Measurements from ENCODE around the gene ENPP6.

The ENPP6 gene

DNA sequence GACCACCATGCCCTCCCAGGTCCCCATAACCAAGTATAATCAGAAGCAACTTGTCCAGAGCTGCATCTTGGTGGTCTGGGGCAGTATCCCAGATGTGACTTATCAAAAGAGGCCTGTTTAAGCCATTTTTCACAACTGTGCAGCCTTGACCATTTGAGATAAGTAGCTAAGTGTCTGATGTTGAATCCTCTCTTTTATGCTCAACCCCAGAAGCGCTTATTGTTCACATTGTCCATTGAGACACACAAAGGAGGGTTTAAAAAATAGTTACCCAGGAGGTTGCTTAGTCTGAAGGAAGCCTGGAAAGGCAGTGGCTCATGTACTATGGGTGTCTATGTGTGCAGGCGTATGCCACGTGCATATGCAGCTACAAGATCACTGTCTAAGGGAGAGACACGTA is 27.0 kb downstream of the ENPP6 start:
- DNase-seq (ENCODE audit: low spot score), result no peak

DNA sequence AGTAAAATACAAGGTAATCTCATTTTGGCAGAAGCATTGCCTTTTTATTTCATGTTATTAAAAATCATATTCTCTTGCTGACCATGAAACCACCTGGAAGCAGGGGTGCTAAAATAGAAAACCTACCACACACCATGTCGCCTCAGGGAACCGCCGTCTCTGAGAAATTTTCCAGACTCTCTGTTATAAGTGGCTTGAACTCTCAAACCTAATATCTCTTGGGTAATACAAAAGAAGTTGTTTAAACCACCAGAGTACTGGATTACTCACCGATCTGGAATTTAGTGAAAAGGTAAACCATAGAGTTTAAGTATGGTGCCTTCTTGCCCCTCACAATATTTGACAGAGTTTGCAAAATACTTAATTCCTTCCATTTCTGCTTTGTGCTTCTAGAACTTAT is 27.7 kb downstream of the ENPP6 start:
- DNase-seq (ENCODE audit: low spot score), result no peak

DNA sequence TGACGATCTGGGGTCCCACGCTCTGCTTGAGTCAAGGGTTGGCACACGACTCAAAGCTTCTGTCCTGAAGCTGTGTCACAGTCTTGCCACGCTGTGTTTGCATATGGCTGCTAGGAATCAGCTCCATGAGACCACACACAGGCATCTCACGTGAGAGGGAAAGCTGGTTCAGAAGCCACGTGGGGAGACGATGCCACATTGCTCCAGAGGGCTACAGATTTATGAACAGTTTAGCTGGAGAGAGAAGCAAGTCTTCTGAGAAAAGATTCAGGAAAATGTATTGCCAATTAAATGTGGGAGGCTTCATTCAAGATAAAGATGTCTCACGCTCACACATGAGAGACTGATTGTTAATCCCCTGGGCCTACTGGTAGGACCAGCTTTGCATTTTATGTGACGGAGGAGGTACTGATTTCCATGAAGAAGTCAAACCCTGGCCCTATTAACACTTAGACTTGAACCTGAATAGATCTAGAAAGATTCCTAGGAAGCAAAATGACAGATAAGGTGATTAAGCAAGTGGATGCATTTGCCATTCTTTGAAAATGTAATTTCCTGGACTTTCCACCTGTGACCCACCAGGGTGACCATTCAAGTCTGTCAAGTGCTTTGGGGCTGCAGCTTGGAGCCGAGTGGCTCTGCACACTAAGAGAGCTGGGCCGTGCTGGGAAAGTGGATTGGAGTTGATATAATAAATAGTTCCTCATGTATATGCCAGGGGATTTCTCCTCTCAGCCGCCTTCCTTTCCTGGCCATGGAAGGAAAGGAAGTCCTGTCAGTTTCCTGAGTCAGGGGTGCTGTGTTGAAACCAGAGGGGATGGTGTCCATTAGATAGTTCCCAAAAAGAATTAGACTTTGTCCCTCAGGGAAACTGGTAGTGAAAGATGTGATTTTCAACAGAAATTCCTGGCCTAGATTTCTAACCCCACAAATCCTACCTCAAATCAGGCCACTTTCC is 29.0 kb downstream of the ENPP6 start:
- DNase-seq (ENCODE audit: low spot score), result no peak

DNA sequence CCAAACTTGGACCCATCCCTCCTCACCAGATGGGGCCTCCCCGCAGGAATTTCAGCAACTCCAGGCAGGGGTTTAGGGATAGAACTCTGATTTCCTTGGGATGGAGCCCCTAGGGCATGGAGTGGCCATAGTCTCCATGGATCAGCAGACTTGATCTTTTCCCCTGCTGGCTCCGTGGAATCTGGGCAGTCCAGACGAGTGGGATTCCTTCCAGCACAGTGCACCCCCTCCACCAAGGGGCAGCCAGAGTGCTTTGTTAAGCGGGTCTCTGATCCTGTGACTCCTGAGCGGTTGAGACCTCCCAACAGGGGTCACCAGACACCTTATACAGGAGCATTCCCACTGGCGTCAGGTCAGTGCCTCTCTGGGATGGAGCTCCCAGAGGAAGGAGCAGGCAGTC is 40.4 kb downstream of the ENPP6 start:
- no peak for DNase-seq (ENCODE audit: low spot score)

DNA sequence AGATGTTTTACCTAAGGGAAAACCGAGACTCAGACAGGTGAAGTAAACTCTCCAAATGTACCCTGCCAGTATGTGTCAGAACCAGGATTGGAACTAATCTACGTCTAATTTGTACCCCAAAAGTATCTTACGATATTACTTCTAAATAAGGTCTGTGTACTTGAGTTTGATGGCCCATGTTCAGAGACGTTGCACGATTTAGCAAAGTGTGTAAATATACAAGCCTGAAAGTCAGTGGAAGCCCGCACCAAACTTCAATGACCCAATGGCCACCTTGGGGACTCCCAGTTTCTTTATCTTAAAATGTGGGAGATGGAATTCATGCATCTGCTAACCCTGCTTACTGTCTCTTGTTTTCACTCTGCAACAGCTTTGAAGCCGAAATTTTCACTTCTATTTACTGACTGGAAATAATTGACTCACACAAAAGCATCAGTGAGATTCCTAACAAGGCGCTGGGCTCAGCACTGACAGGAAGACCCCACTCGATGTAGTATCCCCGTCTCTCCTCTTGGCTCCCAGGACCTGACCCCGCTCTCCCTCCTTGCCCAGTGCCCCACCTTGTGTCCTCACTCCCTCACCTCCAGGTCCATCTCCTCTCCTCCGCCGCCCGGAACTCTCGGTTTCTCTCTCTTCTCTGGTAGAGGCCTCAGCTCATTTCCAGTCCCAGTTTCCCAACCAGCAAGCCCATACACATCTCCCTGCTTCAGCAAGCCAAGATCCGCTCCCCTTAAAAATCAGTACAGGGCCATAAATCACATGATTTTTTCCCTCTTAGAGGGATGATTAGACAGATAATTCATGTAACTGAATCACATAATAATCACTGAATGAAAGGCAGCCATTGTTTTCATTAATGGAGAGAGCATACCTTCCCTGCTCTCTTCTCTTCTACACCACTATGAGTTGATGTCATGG is 42.8 kb downstream of the ENPP6 start:
- no peak for DNase-seq (ENCODE audit: low spot score)

DNA sequence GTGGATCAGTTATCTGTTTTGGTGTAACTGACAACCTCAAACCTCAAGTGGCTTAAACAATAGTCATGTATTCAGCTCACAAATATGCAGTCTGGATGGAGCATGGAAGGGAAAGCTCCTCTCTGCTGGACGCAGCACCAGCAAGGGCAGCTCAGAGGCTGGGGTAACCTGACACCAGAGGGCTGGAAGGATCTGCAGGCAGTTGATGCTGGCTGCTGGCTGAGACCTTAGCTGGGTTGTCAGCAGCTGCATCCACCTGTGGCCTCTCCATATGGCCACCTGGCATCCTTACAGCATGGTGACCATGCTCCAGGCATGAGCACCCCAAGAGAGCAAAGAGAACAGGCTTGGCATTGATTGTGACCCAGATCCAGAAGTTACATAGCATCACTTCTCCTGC is 46.7 kb downstream of the ENPP6 start:
- DNase-seq (ENCODE audit: low spot score), result peak; percentile 58

DNA sequence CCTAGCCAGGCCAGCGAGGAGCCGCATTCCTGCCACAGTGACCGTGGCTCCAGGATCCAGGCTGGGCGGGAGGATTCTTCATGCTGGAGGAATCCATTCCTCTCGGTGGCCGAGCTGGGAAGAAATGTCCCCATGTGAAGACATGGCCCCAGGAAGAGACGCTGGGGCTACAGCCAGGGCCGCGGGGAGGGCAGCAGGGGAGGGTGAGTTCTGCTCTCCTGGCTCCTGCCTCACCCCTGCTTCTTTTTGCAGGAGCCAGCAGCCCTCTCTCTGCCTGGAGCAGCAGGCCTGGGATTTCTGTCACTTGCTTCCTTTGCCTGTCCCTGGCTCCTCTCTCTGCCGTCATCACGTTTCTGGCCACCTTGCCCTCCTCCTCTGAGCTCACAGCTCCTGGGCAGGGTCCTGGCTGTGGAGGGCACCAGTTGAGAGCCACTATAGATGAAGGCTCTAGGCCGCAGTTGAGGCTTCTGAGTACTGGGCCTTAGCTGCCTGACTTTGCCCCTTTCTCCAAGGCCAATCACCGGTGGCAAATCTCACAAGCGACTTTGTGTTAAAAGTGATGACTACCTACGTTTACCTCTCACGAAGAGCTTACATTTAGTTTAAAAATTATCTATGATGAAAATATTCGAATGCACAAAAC is 48.3 kb downstream of the ENPP6 start:
- DNase-seq (ENCODE audit: low spot score), result no peak

DNA sequence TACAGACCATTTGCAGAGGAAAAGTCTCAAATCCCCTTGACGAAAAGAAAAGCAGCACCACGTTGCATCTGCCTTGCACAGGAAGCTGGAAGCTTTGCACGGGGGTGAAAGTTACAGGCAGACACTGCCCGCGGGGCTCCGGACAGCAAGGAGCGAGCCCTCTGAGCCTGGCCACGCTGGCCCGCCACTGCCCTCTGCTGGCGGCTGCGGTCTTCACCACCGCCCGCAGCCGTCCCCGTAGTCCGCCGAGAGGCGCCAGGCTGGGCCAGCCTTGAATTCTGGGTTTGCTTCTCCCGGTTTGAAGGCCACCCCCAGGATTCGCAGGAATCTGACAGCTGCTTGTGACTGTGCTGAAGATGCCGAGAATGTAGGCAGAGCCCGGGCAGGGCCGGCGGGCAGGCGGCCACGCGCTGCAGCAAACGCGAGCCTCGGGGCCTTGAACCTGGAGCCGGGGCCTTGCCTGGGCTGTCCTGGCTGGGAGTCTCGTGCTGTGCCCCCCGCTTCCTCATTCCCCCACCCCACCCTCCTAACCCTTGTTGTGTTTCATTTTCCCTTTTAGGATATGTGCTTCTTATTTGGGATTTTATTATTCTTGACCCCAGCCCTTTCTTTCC is 49.2 kb downstream of the ENPP6 start:
- peak; percentile 91 for DNase-seq (ENCODE audit: low spot score)

DNA sequence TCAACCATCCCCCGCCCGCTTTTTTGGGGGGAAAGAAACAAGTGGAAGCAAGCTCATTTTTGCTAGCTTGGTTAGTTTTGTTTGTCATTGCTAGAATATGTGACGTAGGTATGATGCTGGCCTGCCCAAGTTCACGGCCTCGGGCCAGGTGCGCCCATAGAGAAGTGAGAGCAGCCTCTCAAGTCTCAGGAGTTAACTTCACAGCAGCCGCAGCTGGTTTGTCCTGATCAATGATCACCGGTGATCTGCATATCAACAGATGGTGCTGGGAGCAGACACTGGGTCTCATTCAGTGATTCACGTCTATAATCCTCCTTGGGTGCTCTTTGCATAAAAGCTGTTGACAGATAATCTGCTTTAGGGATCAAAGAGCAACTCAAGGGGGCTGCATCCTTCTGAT is 50.1 kb downstream of the ENPP6 start:
- no peak for DNase-seq (ENCODE audit: low spot score)

DNA sequence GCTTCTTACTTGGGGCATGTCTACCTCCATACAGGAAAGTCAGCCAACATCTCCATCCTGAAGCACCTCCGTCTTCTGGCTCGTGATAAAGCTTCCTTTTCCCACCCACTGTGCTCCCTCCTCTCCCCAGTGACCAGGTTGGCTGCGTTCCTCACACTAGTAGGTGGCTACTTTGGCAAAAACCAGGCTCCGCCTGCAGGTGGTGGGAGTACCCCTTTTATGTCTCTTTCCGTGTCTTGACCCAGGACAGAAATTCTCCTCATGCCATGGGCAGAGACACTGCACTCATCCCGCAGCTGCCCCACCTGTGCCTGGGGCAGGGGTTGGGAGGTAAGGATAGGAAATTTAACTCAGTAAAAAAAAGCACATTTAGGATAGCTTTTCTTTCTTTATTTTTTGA is 50.9 kb downstream of the ENPP6 start:
- no peak for DNase-seq (ENCODE audit: low spot score)

DNA sequence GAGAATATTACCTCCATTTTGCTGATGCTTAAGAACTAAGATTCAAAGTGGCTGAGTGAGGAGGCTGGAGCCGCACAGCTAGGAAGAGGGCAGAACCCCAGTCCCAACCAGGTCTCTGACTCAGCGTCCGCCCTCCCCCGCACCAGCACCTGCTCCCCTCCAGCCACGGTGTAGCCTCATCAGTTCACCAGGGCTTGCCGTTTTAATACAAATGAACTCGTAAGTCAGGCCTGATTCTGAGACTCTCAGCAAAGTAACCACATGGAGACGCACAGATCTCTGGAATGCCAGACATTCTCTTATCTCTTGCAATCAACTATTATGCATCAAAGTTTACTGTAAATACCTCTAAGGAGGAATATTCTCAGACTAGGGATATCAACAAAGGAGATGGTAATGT is 52.4 kb downstream of the ENPP6 start:
- DNase-seq (ENCODE audit: low spot score), result no peak

DNA sequence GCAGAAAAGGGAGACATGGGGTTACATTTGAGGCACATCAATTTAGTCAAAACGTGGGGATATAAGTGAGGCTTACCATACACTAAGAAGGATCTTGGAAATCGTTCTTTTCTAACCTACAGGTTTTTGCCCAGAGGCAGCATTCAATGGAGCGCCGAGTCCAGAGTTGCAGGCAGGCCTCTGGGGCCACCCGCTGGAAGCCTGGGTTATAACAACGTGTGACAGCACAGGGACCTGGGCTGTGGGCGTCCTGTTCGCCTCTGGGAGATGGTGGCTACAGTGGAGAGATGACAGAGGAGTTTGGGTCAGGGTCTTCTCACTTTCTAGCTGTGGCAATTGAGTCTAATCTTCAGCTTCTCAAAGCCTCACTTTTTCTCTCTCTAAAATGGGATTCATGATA is 53.9 kb downstream of the ENPP6 start:
- peak; percentile 83 for DNase-seq (ENCODE audit: low spot score)

DNA sequence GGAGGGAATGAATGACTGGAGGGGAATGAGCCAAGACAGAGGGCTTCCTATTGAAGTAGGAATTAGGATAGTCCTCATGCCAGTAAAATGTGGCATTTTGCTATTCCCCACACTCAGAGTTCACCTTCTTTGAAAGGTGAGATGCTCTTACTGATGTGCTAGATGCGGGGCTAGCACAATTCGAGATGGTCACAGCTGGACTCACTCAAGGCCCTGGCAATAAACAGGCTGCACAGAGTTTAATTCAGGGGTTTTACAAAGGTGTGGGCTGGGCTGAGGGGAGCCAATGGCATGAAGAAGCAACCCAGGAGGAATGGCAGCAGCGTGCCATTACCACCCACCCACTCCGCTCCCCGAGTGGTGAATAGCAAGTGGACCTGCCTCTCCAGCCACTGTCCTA is 55.1 kb downstream of the ENPP6 start:
- DNase-seq (ENCODE audit: low spot score), result no peak

DNA sequence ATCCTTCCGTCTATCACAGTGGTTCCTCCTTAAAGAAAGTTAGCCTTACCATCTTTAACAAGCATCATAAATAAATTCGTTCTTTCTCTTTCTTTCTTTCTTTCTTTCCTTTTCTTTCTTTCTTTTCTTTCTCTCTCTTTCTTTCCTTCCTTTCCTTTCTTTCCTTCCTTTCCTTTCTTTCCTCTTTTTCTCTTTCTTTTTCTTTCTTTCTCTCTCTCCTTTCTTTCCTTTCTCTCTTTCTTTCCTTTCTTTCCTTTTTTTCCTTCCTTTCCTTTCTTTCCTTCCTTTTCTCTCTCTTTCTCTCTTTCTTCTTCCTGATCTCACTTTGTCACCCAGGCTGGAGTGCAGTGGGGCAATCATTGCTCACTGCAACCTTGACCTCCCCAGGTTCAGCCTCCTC is 60.4 kb downstream of the ENPP6 start:
- no peak for DNase-seq (ENCODE audit: low spot score)

DNA sequence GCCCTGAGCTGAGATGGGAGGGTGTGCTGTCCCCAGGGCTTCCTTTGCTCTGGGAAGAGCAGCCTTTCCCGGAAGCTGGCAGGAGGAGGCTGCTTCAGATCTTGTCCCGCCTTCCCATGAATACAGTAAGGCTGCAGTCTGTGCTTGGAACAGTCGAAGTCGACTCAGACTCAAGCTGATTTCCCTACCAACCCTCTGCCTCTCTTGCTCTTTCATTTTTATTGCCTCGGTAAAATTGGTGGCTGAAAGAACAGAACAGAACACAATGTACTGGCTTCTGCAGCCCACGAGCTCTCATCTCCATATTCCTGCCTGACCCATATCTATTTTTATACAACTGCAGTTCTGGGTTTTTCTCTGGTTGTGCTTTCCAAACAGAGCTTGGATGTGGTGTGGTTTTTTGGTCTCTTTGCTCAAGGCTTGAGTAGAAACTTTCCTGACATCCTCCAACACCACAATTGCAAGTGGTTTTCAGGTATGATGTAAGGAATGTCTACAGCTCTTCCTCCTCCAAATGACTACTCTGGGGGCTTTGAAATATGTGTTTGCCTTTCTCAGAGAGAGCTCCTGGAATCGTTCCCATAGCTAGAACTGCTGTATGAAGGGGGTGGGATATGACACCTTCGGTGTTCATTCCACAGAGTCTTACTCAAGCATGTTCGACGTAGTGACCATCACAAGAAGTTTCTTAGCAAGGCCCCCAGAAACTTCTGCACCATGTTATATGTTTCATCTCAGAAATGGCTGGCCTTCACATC is 61.3 kb downstream of the ENPP6 start:
- no peak for DNase-seq (ENCODE audit: low spot score)

DNA sequence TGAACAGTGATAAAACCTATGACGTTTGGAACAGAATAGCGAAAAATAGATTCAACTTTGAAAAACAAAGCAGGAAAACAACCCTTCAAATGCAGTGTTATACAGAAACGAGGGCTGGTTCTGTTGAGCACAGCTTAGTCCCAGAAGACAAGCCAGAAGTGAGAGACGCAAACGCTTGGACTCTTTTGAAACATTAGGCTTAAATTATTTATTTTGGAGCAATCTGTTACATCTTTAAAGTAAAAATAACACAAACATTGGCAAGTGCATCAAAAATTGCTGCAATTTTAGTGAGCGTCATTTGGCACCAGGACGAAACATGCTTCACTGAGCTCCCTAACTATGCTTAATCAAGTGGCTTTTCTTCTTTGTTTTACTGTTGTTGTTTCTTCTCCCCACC is 63.5 kb downstream of the ENPP6 start:
- no peak for DNase-seq (ENCODE audit: low spot score)

DNA sequence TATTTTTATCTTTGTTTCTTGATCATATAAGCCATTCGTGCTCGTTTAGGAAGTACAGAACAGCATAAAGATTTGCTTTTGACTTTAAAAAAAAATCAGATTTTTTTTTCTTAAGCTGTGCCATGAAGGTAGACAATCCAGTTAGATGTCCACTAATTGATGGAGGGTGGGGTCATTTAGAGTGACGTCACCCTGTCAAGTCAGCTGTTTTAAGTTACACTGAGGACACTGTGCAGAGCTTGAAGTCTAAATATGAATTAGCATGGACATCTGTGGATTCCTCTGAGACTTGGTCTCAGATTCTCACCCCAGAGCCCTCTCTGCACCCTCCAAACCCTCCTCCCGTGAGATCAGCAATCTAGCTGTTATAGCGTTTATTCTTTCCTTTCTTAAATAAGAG is 63.9 kb downstream of the ENPP6 start:
- no peak for DNase-seq (ENCODE audit: low spot score)

DNA sequence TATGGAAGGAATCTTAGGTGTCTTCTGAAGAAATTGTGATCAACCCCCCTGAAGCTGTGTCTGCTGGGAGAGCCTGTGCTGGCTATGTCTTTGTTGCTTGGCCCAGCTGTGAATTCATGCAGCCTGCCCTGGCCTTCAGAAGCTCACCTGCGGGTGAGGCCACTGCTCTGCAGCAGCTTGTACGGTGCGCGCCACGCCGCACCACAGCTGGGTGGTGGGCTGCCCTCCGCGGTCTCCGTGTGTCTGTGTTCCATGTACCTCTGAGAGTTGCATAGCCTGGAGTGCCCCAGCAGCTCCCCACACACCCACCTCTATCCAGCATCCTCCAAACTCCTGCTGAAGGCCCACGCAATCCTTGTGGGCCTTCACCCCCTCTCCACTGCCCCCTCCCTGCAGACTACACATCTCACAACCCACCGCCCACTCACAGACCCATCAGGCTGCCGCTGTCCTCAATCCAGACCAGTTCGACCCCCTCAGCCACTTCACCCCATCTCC is 65.6 kb downstream of the ENPP6 start:
- no peak for DNase-seq (ENCODE audit: low spot score)

DNA sequence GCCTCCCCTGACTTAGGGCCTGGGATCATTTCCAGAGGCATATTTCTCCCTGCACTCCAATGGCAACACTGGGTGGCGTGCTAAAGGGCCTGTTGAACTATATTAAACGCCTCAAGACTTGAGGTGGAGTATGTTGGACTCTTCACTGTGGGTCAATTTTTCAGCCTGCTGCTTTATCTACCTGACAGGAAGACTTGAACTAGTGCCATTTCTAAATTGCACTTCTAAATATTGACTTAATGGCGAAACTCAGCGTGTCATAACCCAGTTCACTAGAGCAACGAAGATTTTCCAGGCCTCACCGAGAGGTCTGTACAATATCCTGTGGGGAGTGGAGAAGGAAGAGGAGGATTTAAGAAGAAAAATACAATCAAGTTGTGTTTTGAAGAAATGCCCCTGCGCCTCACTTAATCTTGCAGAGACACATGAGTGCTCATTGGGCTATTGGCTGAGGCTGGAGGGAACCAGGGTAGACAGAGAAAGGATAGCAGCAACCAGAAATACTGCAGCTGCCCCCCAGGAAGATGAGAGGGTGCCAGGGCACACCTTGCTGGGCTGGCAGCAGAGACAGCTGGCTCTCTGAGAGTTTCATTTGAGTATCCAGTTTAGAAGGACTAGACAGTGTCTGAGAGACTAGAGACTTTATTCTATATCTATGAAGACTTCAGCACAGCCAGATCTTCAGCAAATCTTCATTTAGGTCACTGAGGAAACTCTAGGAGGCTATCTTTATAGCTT is 67.4 kb downstream of the ENPP6 start:
- DNase-seq (ENCODE audit: low spot score), result no peak

Measured in ecto neural progenitor cell (in vitro differentiated cells).